Liver (tissue), 9 donors: ENCODE measurements around the gene ADK. TPM values are rescaled to one million over a fixed set of nuclear protein-coding genes. Genes with fewer than 3 reads are reported as not detected.

Experiments used
- DNase-seq: peaks from one replicate; pipeline ENCODE4 v3.0.0-alpha.2; 2017; ENCODE audit warnings: low spot score
- H3K27ac ChIP-seq, 2 donors: one replicate each; pipeline ENCODE4 v1.7.0; 2013; ENCODE audit warnings: inconsistent platforms in 2 of 2, low read length in 2 of 2, control low read depth in 1 of 2, low read depth in 1 of 2, mild to moderate bottlenecking in 1 of 2
- H3K27me3 ChIP-seq, 4 donors: one replicate each; pipeline versions ENCODE4 v1.6.1 to v1.7.0; 2013; ENCODE audit warnings: low read length in 3 of 4, inconsistent platforms in 1 of 4, mild to moderate bottlenecking in 1 of 4, moderate library complexity in 1 of 4; ENCODE audit not compliant: control insufficient read depth in 4 of 4, insufficient read depth in 4 of 4
- H3K36me3 ChIP-seq, 4 donors: one replicate each; pipeline versions ENCODE4 v1.6.1 to v1.7.0; 2013; ENCODE audit warnings: low read length in 3 of 4, mild to moderate bottlenecking in 3 of 4, low read depth in 1 of 4, moderate library complexity in 1 of 4; ENCODE audit not compliant: control insufficient read depth in 4 of 4, insufficient read depth in 3 of 4
- H3K4me1 ChIP-seq, 4 donors: one replicate each; pipeline versions ENCODE4 v1.6.1 to v1.7.0; 2013; ENCODE audit warnings: low read length in 3 of 4, mild to moderate bottlenecking in 3 of 4, moderate library complexity in 1 of 4; ENCODE audit not compliant: control insufficient read depth in 4 of 4, insufficient read depth in 4 of 4
- H3K4me3 ChIP-seq, 3 donors: one replicate each; pipeline versions ENCODE4 v1.6.1 to v1.7.0; 2013; ENCODE audit warnings: low read length in 3 of 3, control low read depth in 1 of 3, low read depth in 1 of 3, mild to moderate bottlenecking in 1 of 3
- H3K9ac ChIP-seq, 2 donors: one replicate each; pipeline ENCODE4 v1.7.0; 2013; ENCODE audit warnings: low read length in 2 of 2, mild to moderate bottlenecking in 2 of 2, moderate library complexity in 2 of 2, control low read depth in 1 of 2, low read depth in 1 of 2
- H3K9me3 ChIP-seq, 4 donors: one replicate each; pipeline versions ENCODE4 v1.6.1 to v1.7.0; 2013; ENCODE audit warnings: low read length in 3 of 4; ENCODE audit not compliant: control insufficient read depth in 4 of 4
- ATF3 ChIP-seq: IDR thresholded peaks from 2 replicates; pipeline ENCODE4 v1.6.1; 2016; ENCODE audit warnings: antibody characterized with exemption
- EGR1 ChIP-seq, 2 donors: IDR thresholded peaks; 2 replicates each; pipeline ENCODE4 v1.6.1; 2016 to 2018; ENCODE audit warnings: antibody characterized with exemption in 2 of 2, low read depth in 2 of 2
- FOXA1 ChIP-seq: IDR thresholded peaks from 2 replicates; pipeline ENCODE4 v1.6.1; 2016; ENCODE audit warnings: antibody characterized with exemption
- FOXA2 ChIP-seq: IDR thresholded peaks from 2 replicates; pipeline ENCODE4 v1.6.1; 2016; ENCODE audit warnings: antibody characterized with exemption
- GABPA ChIP-seq, 2 donors: IDR thresholded peaks in 1 of 2; conservative IDR thresholded peaks in 1 of 2; 2 replicates each; pipeline ENCODE4 v1.6.1; 2016; ENCODE audit warnings: antibody characterized with exemption in 2 of 2, mild to moderate bottlenecking in 1 of 2, moderate library complexity in 1 of 2
- HNF4A ChIP-seq, 2 donors: conservative IDR thresholded peaks; 2 replicates each; pipeline ENCODE4 v1.6.1; 2016; ENCODE audit warnings: antibody characterized with exemption in 2 of 2, mild to moderate bottlenecking in 2 of 2
- HNF4G ChIP-seq: IDR thresholded peaks from 2 replicates; pipeline ENCODE4 v1.6.1; 2016; ENCODE audit warnings: antibody characterized with exemption
- JUND ChIP-seq, 2 donors: IDR thresholded peaks; 2 replicates each; pipeline ENCODE4 v1.6.1; 2016; ENCODE audit warnings: antibody characterized with exemption in 2 of 2
- NR2F2 ChIP-seq: IDR thresholded peaks from 2 replicates; pipeline ENCODE4 v1.6.1; 2016; ENCODE audit warnings: antibody characterized with exemption
- RAD21 ChIP-seq, 2 donors: IDR thresholded peaks; 2 replicates each; pipeline ENCODE4 v1.6.1; 2016; ENCODE audit warnings: antibody characterized with exemption in 2 of 2, mild to moderate bottlenecking in 2 of 2
- REST ChIP-seq: IDR thresholded peaks from 2 replicates; pipeline ENCODE4 v1.6.1; 2016; ENCODE audit warnings: antibody characterized with exemption, mild to moderate bottlenecking
- RXRA ChIP-seq, 2 donors: IDR thresholded peaks; 2 replicates each; pipeline ENCODE4 v1.6.1; 2017 to 2018; ENCODE audit warnings: antibody characterized with exemption in 2 of 2, mild to moderate bottlenecking in 1 of 2
- SP1 ChIP-seq: IDR thresholded peaks from 2 replicates; pipeline ENCODE4 v1.6.1; 2018; ENCODE audit warnings: antibody characterized with exemption, mild to moderate bottlenecking
- TAF1 ChIP-seq: conservative IDR thresholded peaks from 2 replicates; pipeline ENCODE4 v1.6.1; 2016; ENCODE audit warnings: antibody characterized with exemption, mild to moderate bottlenecking
- YY1 ChIP-seq: IDR thresholded peaks from 2 replicates; pipeline ENCODE4 v1.6.1; 2016; ENCODE audit warnings: antibody characterized with exemption, mild to moderate bottlenecking
- WGBS: extraction: QIAGEN DNeasy Blood & Tissue Kit; methylation state at CpG from one replicate; pipeline ENCODE4 v1.1.7; 2013; 5-methylcytosine and 5-hydroxymethylcytosine counted together
- polyA plus RNA-seq, 2 donors: library from polyadenylated mRNA; stranded (reverse) in 1 of 2; unstranded in 1 of 2; fragments of 200-250 nt in 1 of 2; fragments of >200 nt in 1 of 2; fragmentation: Nextera tagmentation in 1 of 2; extraction: Ambion mirVana in 1 of 2; gene quantifications; one replicate each; pipeline versions ENCODE4 v1.2.1 to v1.2.3, GENCODE V29; 2013 to 2015
- total RNA-seq, 2 donors: library from RNA; depleted of rRNA; stranded (reverse); fragments of >200 nt; gene quantifications; one replicate each; pipeline ENCODE4 v1.2.3, GENCODE V29; 2014
- TF ChIP-seq, protein P1 (sequence below): IDR thresholded peaks from 2 replicates; pipeline ENCODE4 v1.6.1; 2016; ENCODE audit warnings: antibody characterized with exemption
- TF ChIP-seq, protein P2 (sequence below): IDR thresholded peaks from 2 replicates; pipeline ENCODE4 v1.6.1; 2016; ENCODE audit warnings: antibody characterized with exemption
- TF ChIP-seq, protein P3 (sequence below): fragments of 150-350 bp; IDR thresholded peaks from 2 replicates; pipeline ENCODE4 v1.5.1; 2017; ENCODE audit warnings: improper control_type of control experiment, low read depth, low read length; ENCODE audit not compliant: missing input control
- donor health status: healthy.
- donor health status: healthy.
- donor health status: healthy.
- donor health status: healthy.
- donor health status: healthy.

Gene ADK
- 10 to 100 TPM; 18.0 to 88.0 TPM for total RNA-seq
- 100 to 1,000 TPM in 1 of 2 donors, 10 to 100 TPM in 1; 43.0 to 110 TPM for polyA plus RNA-seq

GRCh38 chr10:74150990-74151878 lies at the start of gene ADK:
Gene ADK (plus strand): TSS chr10:74151221. CDS start chr10:74151279, 58 bp downstream.
- H3K9ac ChIP-seq, result peak within 1 kb of the TSS; percentile 83 to 99
- peak within 1 kb of the TSS; percentile 89 to 93 for H3K27ac ChIP-seq
- no peak for TF ChIP-seq EGR1 (IDR thresholded peaks at IDR 0.05; ENCODE audit: low read depth in 2 of 2)
- TF ChIP-seq FOXA1, result no peak
- TF ChIP-seq, protein P1, sequence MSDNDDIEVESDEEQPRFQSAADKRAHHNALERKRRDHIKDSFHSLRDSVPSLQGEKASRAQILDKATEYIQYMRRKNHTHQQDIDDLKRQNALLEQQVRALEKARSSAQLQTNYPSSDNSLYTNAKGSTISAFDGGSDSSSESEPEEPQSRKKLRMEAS, result peak; percentile 61
- TF ChIP-seq GABPA (IDR thresholded peaks at IDR 0.05 in 1 of 2, conservative IDR thresholded peaks at IDR 0.05 in 1 of 2), result no peak
- TF ChIP-seq, protein P2, sequence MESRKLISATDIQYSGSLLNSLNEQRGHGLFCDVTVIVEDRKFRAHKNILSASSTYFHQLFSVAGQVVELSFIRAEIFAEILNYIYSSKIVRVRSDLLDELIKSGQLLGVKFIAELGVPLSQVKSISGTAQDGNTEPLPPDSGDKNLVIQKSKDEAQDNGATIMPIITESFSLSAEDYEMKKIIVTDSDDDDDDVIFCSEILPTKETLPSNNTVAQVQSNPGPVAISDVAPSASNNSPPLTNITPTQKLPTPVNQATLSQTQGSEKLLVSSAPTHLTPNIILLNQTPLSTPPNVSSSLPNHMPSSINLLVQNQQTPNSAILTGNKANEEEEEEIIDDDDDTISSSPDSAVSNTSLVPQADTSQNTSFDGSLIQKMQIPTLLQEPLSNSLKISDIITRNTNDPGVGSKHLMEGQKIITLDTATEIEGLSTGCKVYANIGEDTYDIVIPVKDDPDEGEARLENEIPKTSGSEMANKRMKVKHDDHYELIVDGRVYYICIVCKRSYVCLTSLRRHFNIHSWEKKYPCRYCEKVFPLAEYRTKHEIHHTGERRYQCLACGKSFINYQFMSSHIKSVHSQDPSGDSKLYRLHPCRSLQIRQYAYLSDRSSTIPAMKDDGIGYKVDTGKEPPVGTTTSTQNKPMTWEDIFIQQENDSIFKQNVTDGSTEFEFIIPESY, result no peak
- peak; percentile 6 to 7 for TF ChIP-seq JUND (IDR thresholded peaks at IDR 0.05)
- TF ChIP-seq REST, result peak; percentile 79
- peak; percentile 89 for TF ChIP-seq YY1
- TF ChIP-seq RXRA (IDR thresholded peaks at IDR 0.05), result peak; percentile 10 to 51
- no peak for TF ChIP-seq NR2F2
- TF ChIP-seq, protein P3, sequence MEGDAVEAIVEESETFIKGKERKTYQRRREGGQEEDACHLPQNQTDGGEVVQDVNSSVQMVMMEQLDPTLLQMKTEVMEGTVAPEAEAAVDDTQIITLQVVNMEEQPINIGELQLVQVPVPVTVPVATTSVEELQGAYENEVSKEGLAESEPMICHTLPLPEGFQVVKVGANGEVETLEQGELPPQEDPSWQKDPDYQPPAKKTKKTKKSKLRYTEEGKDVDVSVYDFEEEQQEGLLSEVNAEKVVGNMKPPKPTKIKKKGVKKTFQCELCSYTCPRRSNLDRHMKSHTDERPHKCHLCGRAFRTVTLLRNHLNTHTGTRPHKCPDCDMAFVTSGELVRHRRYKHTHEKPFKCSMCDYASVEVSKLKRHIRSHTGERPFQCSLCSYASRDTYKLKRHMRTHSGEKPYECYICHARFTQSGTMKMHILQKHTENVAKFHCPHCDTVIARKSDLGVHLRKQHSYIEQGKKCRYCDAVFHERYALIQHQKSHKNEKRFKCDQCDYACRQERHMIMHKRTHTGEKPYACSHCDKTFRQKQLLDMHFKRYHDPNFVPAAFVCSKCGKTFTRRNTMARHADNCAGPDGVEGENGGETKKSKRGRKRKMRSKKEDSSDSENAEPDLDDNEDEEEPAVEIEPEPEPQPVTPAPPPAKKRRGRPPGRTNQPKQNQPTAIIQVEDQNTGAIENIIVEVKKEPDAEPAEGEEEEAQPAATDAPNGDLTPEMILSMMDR, result peak; percentile 27
- no peak for TF ChIP-seq HNF4G
- peak; percentile 74 for TF ChIP-seq TAF1
- no peak for TF ChIP-seq FOXA2
- TF ChIP-seq HNF4A (conservative IDR thresholded peaks at IDR 0.05), result no peak
- no peak for TF ChIP-seq ATF3
- peak in 1 of 2 donors; percentile 77 for TF ChIP-seq RAD21 (IDR thresholded peaks at IDR 0.05)
- peak; percentile 86 for TF ChIP-seq SP1
- H3K9me3 ChIP-seq, result no peaks in the 10 kb centered on the region
- peak; percentile 100 for DNase-seq
- peak within 1 kb of the TSS; percentile 87 to 93 (median 92) for H3K4me3 ChIP-seq
- H3K4me1 ChIP-seq, result peaks cover 0 to 27% (median 19%) of the 10 kb centered on the region in 4 donors
- peaks cover 0 to 3% (median 2%) of the 10 kb centered on the region in 4 donors for H3K36me3 ChIP-seq
- under 1% methylated on average over 57 of the region's 57 CpGs for WGBS
- H3K27me3 ChIP-seq, result no peaks in the 10 kb centered on the region
